GM12878 (cell line): ENCODE results near the gene CLDN12. TPM values are rescaled to one million over a fixed set of nuclear protein-coding genes. Genes with fewer than 3 reads are reported as not detected.

Experiments
- ATAC-seq: fragments of 200-7000 bp; cut with Tn5 transposase; 3 replicates; pipeline ENCODE4 v1.9.1; 2020; ENCODE audit warnings: mild to moderate bottlenecking, moderate library complexity
- BruUV-seq: library from RNA; stranded (reverse); fragments of 400-500 nt; replicated peaks from 2 replicates; lab custom pipeline; 2021; lab: Mats Ljungman, UMichigan
- CTCF ChIA-PET: fragments of 300-600 bp; sonication (Branson Sonifier 250); formaldehyde crosslinking; extraction: SDS; loops from one replicate; lab custom pipeline; 2021; ENCODE audit warnings: inconsistent platforms; lab: Yijun Ruan, JAX
- POLR2A ChIA-PET: fragments of 350-600 bp; formaldehyde crosslinking; extraction: SDS; loops from one replicate; lab custom pipeline; 2021; ENCODE audit warnings: inconsistent platforms; lab: Charles Lee
- RAD21 ChIA-PET: fragments of 300-600 bp; sonication (Branson Sonifier 250); formaldehyde crosslinking; loops from one replicate; lab custom pipeline; 2023; ENCODE audit warnings: antibody characterized with exemption; ENCODE audit not compliant: unreplicated experiment; lab: Charles Lee
- SMC1A ChIA-PET: fragments of 300-600 bp; sonication (Branson Sonifier 250); formaldehyde crosslinking; loops from one replicate; lab custom pipeline; 2023; ENCODE audit not compliant: unreplicated experiment, uncharacterized antibody; lab: Charles Lee
- DNase-seq: peaks from one replicate; pipeline ENCODE4 v3.0.0-alpha.2; 2011; ENCODE audit warnings: low read depth, low spot score
- FAIRE-seq: peaks from 3 replicates; lab custom pipeline; 2011; peaks lifted over from hg19 to GRCh38; lab: Jason Lieb, UNC
- H2AFZ ChIP-seq: 2 replicates; pipeline ENCODE4 v1.6.0; 2011; ENCODE audit warnings: low read depth, low read length, control low read depth; ENCODE audit not compliant: control insufficient read depth
- H3K27ac ChIP-seq: 2 replicates; pipeline ENCODE4 v1.5.1; 2011; ENCODE audit warnings: control low read depth; ENCODE audit not compliant: control insufficient read depth, insufficient read depth
- H3K27me3 ChIP-seq, 2 experiments: replicated peaks in 1 of 2; 2 replicates each; pipeline versions ENCODE4 v1.6.0 to v1.6.1; 2011; ENCODE audit warnings: low read length in 1 of 2; ENCODE audit not compliant: control insufficient read depth in 2 of 2, insufficient read depth in 2 of 2
- H3K36me3 ChIP-seq, 2 experiments: 2 replicates each; pipeline ENCODE4 v1.5.1; 2011; ENCODE audit warnings: low read length in 1 of 2; ENCODE audit not compliant: control insufficient read depth in 2 of 2, insufficient read depth in 2 of 2
- H3K4me1 ChIP-seq: 2 replicates; pipeline ENCODE4 v1.6.1; 2011; ENCODE audit warnings: mild to moderate bottlenecking, low read length, moderate library complexity, mixed read lengths; ENCODE audit not compliant: control insufficient read depth, insufficient read depth
- H3K4me2 ChIP-seq: 2 replicates; pipeline ENCODE4 v1.6.0; 2011; ENCODE audit warnings: control low read depth; ENCODE audit not compliant: control insufficient read depth, insufficient read depth
- H3K4me3 ChIP-seq: fragments of 200-600 bp; sonication (generic); 2 replicates; pipeline ENCODE4 v1.5.1; 2016
- H3K79me2 ChIP-seq: 2 replicates; pipeline ENCODE4 v1.6.0; 2011; ENCODE audit warnings: low read length; ENCODE audit not compliant: control insufficient read depth, insufficient read depth
- H3K9ac ChIP-seq: 2 replicates; pipeline ENCODE4 v1.8.0; 2011; ENCODE audit warnings: low read length, control low read depth, mixed read lengths; ENCODE audit not compliant: control insufficient read depth, insufficient read depth
- H3K9me3 ChIP-seq: replicated peaks from 3 replicates; pipeline ENCODE4 v1.5.1; 2011; ENCODE audit warnings: mild to moderate bottlenecking, low read length; ENCODE audit not compliant: control insufficient read depth, insufficient read depth
- H4K20me1 ChIP-seq: 2 replicates; pipeline ENCODE4 v1.6.0; 2011; ENCODE audit not compliant: control insufficient read depth, insufficient read depth
- ATF7 ChIP-seq: fragments of 450-650 bp; IDR thresholded peaks from 2 replicates; pipeline ENCODE4 v1.6.1; 2016; ENCODE audit warnings: low read depth, mild to moderate bottlenecking
- CHD1 ChIP-seq: IDR thresholded peaks from 2 replicates; pipeline ENCODE4 v1.6.1; 2012; ENCODE audit warnings: low read depth, low read length, improper control_type of control experiment
- NFYA ChIP-seq: IDR thresholded peaks from 2 replicates; pipeline ENCODE4 v1.6.1; 2011; ENCODE audit warnings: low read depth, mild to moderate bottlenecking, low read length, improper control_type of control experiment, borderline replicate concordance
- NR2F1 ChIP-seq: fragments of 450-650 bp; conservative IDR thresholded peaks from 2 replicates; pipeline ENCODE4 v1.6.1; 2017; ENCODE audit warnings: mild to moderate bottlenecking
- PAX8 ChIP-seq: fragments of 450-650 bp; IDR thresholded peaks from 2 replicates; pipeline ENCODE4 v1.6.1; 2017; ENCODE audit warnings: mild to moderate bottlenecking, moderate library complexity
- RELA ChIP-seq: fragments of 450-650 bp; IDR thresholded peaks from 2 replicates; pipeline ENCODE4 v1.8.0; 2014; ENCODE audit warnings: borderline replicate concordance; ENCODE audit not compliant: partially characterized antibody
- SIX5 ChIP-seq: IDR thresholded peaks from 2 replicates; pipeline ENCODE4 v1.6.1; 2011; ENCODE audit warnings: mild to moderate bottlenecking, low read depth, low read length, moderate library complexity; ENCODE audit not compliant: severe bottlenecking
- SMC3 ChIP-seq: IDR thresholded peaks from 2 replicates; pipeline ENCODE4 v1.6.1; 2011; ENCODE audit warnings: low read length, improper control_type of control experiment, borderline replicate concordance
- SREBF2 ChIP-seq: IDR thresholded peaks from 2 replicates; pipeline ENCODE4 v1.6.1; 2012; ENCODE audit warnings: mild to moderate bottlenecking, low read length
- WGBS: methylation state at CpG from one replicate; pipeline ENCODE4 v1.1.6; 2016; ENCODE audit warnings: low lambda C conversion rate; ENCODE audit not compliant: insufficient replicate concordance, insufficient coverage; ENCODE audit errors: missing lambda C conversion rate; 5-methylcytosine and 5-hydroxymethylcytosine counted together
- in situ Hi-C: fragments of 300-500 bp; cut with MboI; formaldehyde crosslinking; loops from 9 replicates; pipeline ENCODE4 v1.14.3; 2018; ENCODE audit warnings: mixed read lengths
- intact Hi-C: fragments of 100-400 bp; cut with micrococcal nuclease; formaldehyde crosslinking; loops from one replicate; pipeline ENCODE4 v1.14.2; 2022; ENCODE audit not compliant: unreplicated experiment
- polyA plus RNA-seq, 11 experiments: library from polyadenylated mRNA; depleted of rRNA in 4 of 11; unstranded in 6 of 11; stranded (reverse) in 5 of 11; fragments of >200 nt; fragmentation: Nextera tagmentation in 4 of 11; fragmentation: Illumina TruSeq in 1 of 11; extraction: Ambion mirVana in 4 of 11; extraction: Trizol in 1 of 11; gene quantifications; 1 replicate in 1 of 11; 2 replicates in 10 of 11; pipeline versions ENCODE4 v1.2.1 to v1.2.3, GENCODE V29; 2011 to 2016; ENCODE audit warnings: inconsistent platforms in 2 of 11, missing spikeins in 2 of 11, low read depth in 1 of 11
- total RNA-seq, 4 experiments: library from RNA; depleted of rRNA in 3 of 4; stranded (reverse); fragments of >200 nt in 3 of 4; fragmentation: Illumina TruSeq in 1 of 4; extraction: Trizol in 1 of 4; gene quantifications; 2 replicates each; pipeline versions ENCODE4 v1.2.1 to v1.2.3, GENCODE V29; 2013 to 2021
- TF ChIP-seq, protein P1 (sequence below), 3 experiments: IDR thresholded peaks in 2 of 3; conservative IDR thresholded peaks in 1 of 3; 2 replicates each; pipeline ENCODE4 v1.5.1; 2011; ENCODE audit warnings: low read depth in 3 of 3, low read length in 3 of 3, mild to moderate bottlenecking in 3 of 3, control low read depth in 2 of 3, moderate library complexity in 2 of 3, inconsistent platforms in 1 of 3, mixed read lengths in 1 of 3; ENCODE audit not compliant: control insufficient read depth in 2 of 3, insufficient read depth in 1 of 3; ENCODE audit errors: extremely low read depth in 1 of 3
- TF ChIP-seq, protein P2 (sequence below): fragments of 450-650 bp; IDR thresholded peaks from 2 replicates; pipeline ENCODE4 v1.6.1; 2017; ENCODE audit warnings: mild to moderate bottlenecking

The CLDN12 gene
- total and polyA plus RNA-seq, 10 of the 15 experiments (the other 5 are each of a cell fraction or from before 2014, with no cell fraction given) = 3.1 to 41.1 (median 6.8) TPM

- DNase-seq = no peak
- TF ChIP-seq SREBF2 = no peak
- TF ChIP-seq, protein P1, sequence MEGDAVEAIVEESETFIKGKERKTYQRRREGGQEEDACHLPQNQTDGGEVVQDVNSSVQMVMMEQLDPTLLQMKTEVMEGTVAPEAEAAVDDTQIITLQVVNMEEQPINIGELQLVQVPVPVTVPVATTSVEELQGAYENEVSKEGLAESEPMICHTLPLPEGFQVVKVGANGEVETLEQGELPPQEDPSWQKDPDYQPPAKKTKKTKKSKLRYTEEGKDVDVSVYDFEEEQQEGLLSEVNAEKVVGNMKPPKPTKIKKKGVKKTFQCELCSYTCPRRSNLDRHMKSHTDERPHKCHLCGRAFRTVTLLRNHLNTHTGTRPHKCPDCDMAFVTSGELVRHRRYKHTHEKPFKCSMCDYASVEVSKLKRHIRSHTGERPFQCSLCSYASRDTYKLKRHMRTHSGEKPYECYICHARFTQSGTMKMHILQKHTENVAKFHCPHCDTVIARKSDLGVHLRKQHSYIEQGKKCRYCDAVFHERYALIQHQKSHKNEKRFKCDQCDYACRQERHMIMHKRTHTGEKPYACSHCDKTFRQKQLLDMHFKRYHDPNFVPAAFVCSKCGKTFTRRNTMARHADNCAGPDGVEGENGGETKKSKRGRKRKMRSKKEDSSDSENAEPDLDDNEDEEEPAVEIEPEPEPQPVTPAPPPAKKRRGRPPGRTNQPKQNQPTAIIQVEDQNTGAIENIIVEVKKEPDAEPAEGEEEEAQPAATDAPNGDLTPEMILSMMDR (IDR thresholded peaks at IDR 0.05 in 2 of 3, conservative IDR thresholded peaks at IDR 0.05 in 1 of 3; ENCODE audit: control insufficient read depth in 2 of 3, extremely low read depth in 1 of 3, insufficient read depth in 1 of 3, low read depth in 3 of 3, low read length in 3 of 3) = peak in 1 of 3 experiments; percentile 12; a peak in 2 of 6 replicates
- BruUV-seq = no TSS peak
These were observed 56.6 kb downstream of the CLDN12 start for GRCh38 chr7:90459888-90460287.

GRCh38 chr7:90461219-90461618 is 58.0 kb downstream of the CLDN12 start:
- Histone ChIP-seq H3K4me1 (no peaks in the 10 kb centered on the region), H3K9ac (no peak overlapping the region), H3K9me3 (peaks cover 2% of the 10 kb centered on the region; the same call in 2 of the 3 replicates), H3K27me3 (no peaks in the 10 kb centered on the region), H3K79me2 (no peaks in the 10 kb centered on the region)
- DNase-seq = no peak
- SMC1A ChIA-PET = interaction anchor here (1.4 kb wide), 1 partner anchor 168 kb away, joined by 3 read pairs; no protein-coding TSS in a partner anchor
- POLR2A ChIA-PET = no interaction called here
- no peak for ATAC-seq
- FAIRE-seq = peak; percentile 66
- in situ Hi-C loops = no loop called here
- no TSS peak for BruUV-seq
- TF ChIP-seq NFYA (no peak), RELA (no peak), PAX8 (no peak), CHD1 (no peak), SMC3 (no peak), NR2F1 (no peak), SIX5 (no peak), ATF7 (no peak)
- TF ChIP-seq, protein P2, sequence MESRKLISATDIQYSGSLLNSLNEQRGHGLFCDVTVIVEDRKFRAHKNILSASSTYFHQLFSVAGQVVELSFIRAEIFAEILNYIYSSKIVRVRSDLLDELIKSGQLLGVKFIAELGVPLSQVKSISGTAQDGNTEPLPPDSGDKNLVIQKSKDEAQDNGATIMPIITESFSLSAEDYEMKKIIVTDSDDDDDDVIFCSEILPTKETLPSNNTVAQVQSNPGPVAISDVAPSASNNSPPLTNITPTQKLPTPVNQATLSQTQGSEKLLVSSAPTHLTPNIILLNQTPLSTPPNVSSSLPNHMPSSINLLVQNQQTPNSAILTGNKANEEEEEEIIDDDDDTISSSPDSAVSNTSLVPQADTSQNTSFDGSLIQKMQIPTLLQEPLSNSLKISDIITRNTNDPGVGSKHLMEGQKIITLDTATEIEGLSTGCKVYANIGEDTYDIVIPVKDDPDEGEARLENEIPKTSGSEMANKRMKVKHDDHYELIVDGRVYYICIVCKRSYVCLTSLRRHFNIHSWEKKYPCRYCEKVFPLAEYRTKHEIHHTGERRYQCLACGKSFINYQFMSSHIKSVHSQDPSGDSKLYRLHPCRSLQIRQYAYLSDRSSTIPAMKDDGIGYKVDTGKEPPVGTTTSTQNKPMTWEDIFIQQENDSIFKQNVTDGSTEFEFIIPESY = no peak
- TF ChIP-seq, all 136 proteins: peak for 0
- Histone ChIP-seq H4K20me1 (no peaks in the 10 kb centered on the region), H3K27ac (no peak overlapping the region), H3K36me3 (no peaks in the 10 kb centered on the region), H3K4me3 (no peak overlapping the region), H3K4me2 (no peak overlapping the region), H2AFZ (no peak overlapping the region)
- intact Hi-C loops = no loop called here
- ChIA-PET RAD21 (no interaction called here), CTCF (interaction anchor here (1.1 kb wide), 1 partner anchor 168 kb away, joined by 3 read pairs; no protein-coding TSS in a partner anchor)

More at GRCh38 chr7:90459888-90460287, 56.6 kb downstream of the CLDN12 start:
- no peaks in the 10 kb centered on the region for H3K36me3 ChIP-seq
- H3K79me2 ChIP-seq = no peaks in the 10 kb centered on the region
- no peak overlapping the region for H3K4me3 ChIP-seq
- H3K9me3 ChIP-seq = peaks cover 2% of the 10 kb centered on the region; the same call in 2 of the 3 replicates
- no peak overlapping the region for H2AFZ ChIP-seq
- ChIA-PET SMC1A (interaction anchor here (0.7 kb wide), 1 partner anchor 260 kb away, joined by 3 read pairs; no protein-coding TSS in a partner anchor), POLR2A (no interaction called here), RAD21 (no interaction called here), CTCF (interaction anchor here (0.9 kb wide), 1 partner anchor 577 kb away, joined by 3 read pairs; no protein-coding TSS in a partner anchor)
- no peaks in the 10 kb centered on the region for H3K27me3 ChIP-seq
- no peaks in the 10 kb centered on the region for H3K4me1 ChIP-seq
- H3K9ac ChIP-seq = no peak overlapping the region
- H3K4me2 ChIP-seq = no peak overlapping the region
- no peaks in the 10 kb centered on the region for H4K20me1 ChIP-seq
- intact Hi-C loops = loop anchor here (5.0 kb wide), 1 partner anchor 247 kb away; no protein-coding TSS in a partner anchor
- H3K27ac ChIP-seq = no peak overlapping the region
- FAIRE-seq (no peak), ATAC-seq (0 out of 3 replicates have a peak, but pooled peaks have one; percentile 29)
- WGBS = 40% methylated on average over 4 of the region's 4 CpGs
- in situ Hi-C loops = loop anchor here (5.0 kb wide), 2 partner anchors 167 to 577 kb away; no protein-coding TSS in a partner anchor
